Measurements from ENCODE around the gene ZNF17.

ZNF17 gene

DNA sequence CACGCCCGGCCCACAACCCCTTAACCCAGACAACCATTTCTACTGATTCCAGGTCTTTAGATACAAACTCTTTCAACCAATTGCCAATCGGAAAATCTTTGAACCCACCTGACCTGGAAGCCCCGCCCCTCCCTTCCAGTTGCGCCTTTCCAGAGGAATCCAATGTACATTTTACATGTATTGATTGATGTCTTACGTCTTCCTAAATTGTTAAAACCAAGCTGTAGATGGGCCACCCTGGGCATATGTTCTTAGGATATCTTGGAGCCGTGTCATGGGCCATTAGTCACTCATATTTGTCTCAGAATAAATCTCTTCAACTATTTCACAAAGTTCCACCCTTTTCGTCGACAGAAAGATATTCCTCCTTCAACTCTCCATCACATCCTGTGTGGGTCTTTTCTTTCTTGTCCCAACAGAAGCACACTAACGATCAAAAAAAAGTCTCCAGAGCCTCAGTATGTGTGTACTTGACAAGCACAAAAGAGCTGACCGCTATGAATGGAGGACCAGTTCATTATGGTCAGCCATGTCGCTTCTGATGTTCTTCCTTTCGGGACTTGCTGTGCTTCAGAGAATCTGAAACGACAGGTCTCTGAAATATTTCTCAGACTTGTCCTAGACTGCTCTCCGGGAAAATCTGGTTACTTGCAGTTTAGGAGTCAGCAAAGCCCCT, 23.6 kb downstream of the ZNF17 start:
- DNase-seq, result no peak

DNA sequence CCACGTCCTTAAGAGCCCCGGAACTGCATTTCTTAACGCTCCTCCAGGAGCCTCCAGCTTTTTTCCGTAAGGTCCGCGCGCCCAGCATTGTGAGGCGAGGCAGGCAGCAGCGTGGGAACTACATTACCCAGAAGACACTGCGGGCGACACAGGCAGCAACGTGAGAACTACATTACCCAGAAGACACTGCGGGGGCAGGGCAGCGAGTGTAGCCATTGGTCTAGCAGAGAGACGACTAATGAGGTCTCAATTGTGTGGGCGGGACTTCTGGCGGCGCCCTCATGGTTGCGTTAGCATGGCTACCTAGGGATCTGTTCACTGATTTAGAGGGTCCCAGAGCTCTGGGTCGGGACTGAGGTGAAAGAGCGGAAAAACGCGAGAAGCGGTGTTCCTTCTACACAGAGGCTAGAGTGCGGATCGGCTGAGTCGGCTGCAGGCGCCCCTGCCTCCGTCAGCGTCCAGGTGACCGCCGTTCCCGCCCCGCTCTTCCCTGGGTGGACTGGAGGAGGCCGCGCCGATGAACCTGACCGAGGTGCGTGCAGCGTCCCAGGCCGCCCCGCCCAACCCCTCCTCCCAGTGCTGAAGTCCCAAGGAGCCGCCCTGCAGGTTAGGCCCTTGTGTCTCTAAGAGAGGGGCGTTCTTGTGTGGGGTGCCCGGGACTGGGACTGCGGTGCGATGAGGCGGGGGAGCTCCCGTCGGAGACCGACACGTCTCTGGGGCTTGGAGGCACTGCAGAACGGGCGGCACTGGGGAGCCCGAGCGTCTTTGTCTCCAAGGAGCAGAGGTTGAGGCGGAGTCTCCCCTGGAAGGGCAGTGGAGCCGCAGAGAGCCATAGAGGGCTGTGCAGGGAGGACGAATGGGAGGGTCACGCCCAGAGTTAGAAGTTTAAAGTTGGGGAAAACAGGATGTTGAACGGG, 24.4 kb downstream of the ZNF17 start, which contains the start of gene ZNF749:
TSS of gene ZNF749 (plus strand) at position 264 of the 917 bp plus-strand sequence. CDS start at position 518, 254 bp downstream.
- DNase-seq, result peak; percentile 94

DNA sequence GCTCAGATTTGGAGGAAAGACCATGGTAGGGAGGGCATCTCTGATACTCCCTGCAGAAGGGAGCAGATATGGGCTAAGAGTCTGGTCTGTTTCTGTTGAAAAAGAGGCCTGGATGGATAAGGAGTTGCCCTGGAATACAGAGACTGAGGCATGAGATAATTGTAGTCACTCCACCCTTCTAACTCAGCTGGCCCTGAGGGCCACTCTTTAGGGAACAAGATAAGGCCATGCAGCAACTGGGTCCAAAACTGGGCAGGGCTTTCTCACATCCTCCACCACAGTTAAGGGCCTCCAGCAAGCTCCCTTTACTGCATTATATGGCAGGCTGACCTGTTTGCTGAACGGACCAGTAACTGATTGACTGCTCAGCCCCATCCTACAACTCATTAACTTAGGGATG, 25.5 kb downstream of the ZNF17 start:
- DNase-seq, result no peak

DNA sequence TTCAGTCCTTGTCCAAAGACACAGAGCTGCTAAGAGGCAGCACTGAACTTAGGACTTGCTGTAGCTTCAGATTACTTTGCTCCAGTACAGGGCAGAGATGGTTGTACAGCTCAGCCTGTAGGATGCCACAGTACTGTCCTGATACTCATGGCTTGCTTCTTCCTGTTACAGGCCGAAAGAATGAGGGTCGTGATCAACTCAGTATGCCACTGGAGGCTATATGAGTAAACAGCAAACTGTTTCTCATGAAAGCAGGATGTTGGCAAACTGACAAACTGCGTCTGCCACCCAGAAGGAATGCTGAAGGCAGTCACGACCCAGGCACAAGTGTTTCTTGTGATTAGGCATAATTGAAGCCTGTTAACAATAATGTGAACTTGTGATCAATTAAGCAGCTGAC, 27.0 kb downstream of the ZNF17 start:
- no peak for DNase-seq

DNA sequence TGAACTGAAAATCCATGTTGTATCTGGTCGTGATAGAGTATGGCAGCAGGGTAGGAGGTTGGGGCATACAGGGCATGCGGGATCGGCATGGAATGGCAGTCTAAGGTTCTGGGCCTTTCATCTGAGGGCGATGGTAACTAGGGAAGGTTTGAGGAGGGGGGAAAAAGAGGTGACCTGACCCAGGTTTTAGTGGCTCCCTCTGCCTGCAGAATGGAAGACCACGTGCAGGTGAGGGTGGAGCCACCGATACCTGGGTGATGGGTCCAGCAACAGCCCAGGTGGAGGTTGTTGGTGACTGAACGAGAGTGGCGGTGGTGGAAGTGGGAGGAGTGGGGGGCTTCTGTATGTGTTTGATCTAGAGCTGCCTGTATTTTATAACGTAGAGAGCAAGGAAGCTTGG, 28.0 kb downstream of the ZNF17 start:
- no peak for DNase-seq

DNA sequence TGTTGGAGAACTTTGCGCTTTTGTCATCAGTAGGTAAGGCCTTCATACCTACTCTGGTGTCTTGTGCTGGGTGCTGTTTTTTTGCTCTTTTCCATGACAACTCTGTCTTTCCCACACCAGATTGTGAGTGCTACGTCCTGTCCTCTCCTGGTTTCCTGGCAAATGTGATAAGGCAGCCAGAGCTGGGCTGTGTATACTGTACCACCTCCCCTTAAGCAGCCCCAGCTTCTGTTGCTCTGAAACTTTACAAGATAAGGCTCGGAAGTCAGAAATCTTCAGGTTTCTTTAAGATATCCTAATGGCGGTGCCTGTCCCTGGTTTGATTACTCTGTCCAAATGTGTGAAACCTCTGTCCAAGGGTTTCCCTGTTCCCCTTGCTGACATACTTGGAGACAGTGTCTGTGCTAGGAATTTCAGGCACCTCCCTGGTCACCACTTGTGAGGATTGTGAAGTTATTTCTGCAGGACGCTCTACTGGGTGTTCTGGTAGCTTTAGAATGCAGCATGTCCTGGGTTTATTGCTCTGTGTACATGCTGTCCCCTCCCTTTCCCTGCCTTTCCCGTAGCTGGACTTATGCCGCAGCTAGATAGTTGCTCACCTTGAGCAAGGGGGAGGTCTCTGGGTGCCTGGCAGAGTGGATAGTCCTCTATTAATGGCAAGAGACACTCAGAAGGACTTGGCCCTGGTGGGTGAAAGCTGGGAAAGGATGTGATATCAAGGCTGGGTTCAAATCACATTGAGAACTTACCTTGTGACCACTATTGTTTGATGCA, 31.2 kb downstream of the ZNF17 start:
- DNase-seq, result no peak

DNA sequence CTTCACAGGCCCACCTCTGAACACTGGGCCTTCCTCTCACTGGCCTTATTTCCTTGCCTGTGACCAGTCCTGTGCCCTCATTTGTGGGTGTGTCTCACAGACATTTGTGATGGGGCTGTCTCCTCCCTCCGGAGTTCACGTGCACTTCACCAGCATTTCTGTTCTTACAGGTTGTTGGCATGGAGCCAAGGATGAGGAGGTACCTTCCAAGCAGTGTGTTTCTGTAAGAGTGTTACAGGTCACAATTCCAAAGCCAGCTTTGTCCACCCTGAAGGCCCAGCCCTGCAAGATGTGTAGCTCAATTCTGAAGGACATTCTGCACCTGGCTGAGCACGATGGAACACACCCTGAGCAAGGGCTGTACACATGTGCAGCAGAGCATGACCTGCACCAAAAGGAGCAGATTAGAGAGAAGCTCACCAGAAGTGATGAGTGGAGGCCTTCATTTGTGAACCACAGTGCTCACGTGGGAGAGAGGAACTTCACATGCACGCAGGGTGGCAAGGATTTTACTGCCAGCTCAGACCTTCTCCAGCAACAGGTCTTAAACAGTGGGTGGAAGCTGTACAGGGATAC, 32.2 kb downstream of the ZNF17 start:
- DNase-seq, result no peak

DNA sequence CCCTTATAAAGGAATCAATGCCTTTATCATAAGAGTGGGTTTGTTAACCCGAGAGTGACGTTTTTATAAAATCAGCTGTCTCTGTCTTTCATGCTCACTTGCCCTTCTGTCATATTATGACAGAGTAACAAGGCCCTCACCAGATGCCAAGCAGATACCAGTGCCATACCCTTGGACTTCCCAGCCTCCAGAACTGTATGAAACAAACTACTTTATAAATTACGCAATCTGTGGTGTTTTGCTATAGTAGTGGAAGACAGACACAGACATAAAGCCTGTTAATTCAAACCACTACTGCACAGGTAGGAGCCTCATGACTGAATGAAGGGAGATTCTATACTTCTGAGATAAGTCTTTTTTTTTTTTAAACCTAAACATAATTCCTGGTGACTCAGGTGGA, 41.3 kb downstream of the ZNF17 start:
- DNase-seq, result no peak

DNA sequence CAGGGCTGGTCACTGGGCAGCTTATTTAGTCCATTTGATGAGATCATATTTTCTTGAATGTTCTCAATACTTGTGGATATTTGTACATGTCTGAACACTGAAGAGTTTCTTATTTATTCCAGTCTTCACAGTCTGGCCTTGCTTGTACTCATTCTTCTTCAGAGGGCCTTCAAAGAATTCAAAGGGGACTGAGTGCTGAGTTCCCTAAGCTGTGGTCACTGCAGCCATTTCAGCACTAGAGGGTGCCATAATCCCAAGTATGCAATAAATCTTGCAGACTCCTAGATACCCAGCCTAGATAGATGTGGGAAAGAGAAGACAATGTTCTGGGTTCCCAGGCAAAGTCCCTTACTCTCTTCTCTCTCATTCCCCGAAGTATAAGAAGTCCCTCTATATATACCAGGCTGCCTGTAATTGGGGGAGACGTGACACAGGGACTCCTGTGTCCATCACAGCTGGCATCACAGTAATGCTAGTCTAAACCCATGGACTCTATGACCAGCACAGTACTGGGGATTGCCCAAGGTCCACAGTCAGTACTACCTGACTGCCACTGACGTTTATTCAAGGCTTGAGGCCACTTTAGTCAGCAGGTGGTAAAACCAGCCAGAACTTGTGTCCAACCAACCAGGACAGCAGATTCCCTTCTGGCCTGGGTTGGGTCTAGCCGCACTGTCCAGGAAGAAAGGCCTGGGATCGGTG, 54.9 kb downstream of the ZNF17 start:
- no peak for DNase-seq

DNA sequence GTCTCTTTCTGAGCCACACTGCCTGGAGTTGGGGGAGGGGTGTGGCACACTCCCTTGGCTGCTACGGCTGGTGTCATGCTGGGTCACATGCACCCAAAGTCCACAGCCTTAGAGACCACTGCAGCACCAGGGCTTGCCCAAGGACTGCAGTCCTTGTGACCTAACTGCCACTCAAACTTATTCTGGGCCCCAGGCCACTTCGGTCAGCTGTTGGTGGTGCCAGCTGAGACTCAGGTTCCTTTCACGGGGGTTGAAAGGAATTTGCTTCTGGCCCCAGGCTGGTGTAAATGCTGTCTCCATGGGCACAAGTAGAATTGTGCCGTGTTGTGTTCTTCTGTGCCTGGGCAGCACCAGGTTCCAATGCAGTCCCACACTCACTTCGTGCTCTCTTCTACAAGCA, 55.5 kb downstream of the ZNF17 start:
- DNase-seq, result no peak
